Measurements from ENCODE around the gene SYCP1. TPM values are rescaled to one million over a fixed set of nuclear protein-coding genes. Genes with fewer than 3 reads are reported as not detected.
"Not testable (repeated sequence)": the region's sequence is repeated elsewhere in the genome, so short reads cannot be mapped to it uniquely, and the experiment has no call there.

Gene SYCP1
- polyA plus RNA-seq, 1 donor: not detected

- Histone ChIP-seq H3K27me3 (ENCODE audit: control insufficient read depth, insufficient read depth, low read length) (peaks cover 34% of the 10 kb centered on the region), H3K4me3 (ENCODE audit: low read length) (no peak overlapping the region), H3K27ac (ENCODE audit: low read length) (no peak overlapping the region), H3K36me3 (ENCODE audit: control insufficient read depth, insufficient read depth, low read length) (no peaks in the 10 kb centered on the region), H3K4me1 (ENCODE audit: control insufficient read depth, insufficient read depth, low read length) (peaks cover 4% of the 10 kb centered on the region), H3K9me3 (ENCODE audit: control insufficient read depth, low read depth, low read length) (peaks cover 4% of the 10 kb centered on the region)
- no peak for DNase-seq
- WGBS (ENCODE audit: insufficient coverage, low lambda C conversion rate): 100% methylated on average over 3 of the region's 15 CpGs
These were observed 1.1 kb upstream of the SYCP1 start for GRCh38 chr1:114853584-114853983.

- Histone ChIP-seq H3K9me3 (ENCODE audit: control insufficient read depth, low read depth, low read length) (no peaks in the 10 kb centered on the region), H3K4me1 (ENCODE audit: control insufficient read depth, insufficient read depth, low read length) (no peaks in the 10 kb centered on the region), H3K4me3 (ENCODE audit: low read length) (no peak overlapping the region), H3K27ac (ENCODE audit: low read length) (no peak overlapping the region), H3K27me3 (ENCODE audit: control insufficient read depth, insufficient read depth, low read length) (peaks cover 11% of the 10 kb centered on the region), H3K36me3 (ENCODE audit: control insufficient read depth, insufficient read depth, low read length) (no peaks in the 10 kb centered on the region)
- no peak for DNase-seq
- 95% methylated on average over 2 of the region's 3 CpGs for WGBS (ENCODE audit: insufficient coverage, low lambda C conversion rate)
These were observed 6.7 kb downstream of the SYCP1 start for GRCh38 chr1:114861384-114861783.

GRCh38 chr1:114892194-114892918, 37.7 kb downstream of the SYCP1 start:
- DNase-seq: no peak
- Histone ChIP-seq H3K27ac (ENCODE audit: low read length) (no peak overlapping the region), H3K4me3 (ENCODE audit: low read length) (no peak overlapping the region), H3K4me1 (ENCODE audit: control insufficient read depth, insufficient read depth, low read length) (no peaks in the 10 kb centered on the region), H3K27me3 (ENCODE audit: control insufficient read depth, insufficient read depth, low read length) (peaks cover 9% of the 10 kb centered on the region), H3K36me3 (ENCODE audit: control insufficient read depth, insufficient read depth, low read length) (no peaks in the 10 kb centered on the region), H3K9me3 (ENCODE audit: control insufficient read depth, low read depth, low read length) (no peaks in the 10 kb centered on the region)
- WGBS (ENCODE audit: insufficient coverage, low lambda C conversion rate): no CpG with 5 or more reads among the region's 11 CpGs

GRCh38 chr1:114896795-114897194, 42.1 kb downstream of the SYCP1 start:
- H3K4me3 ChIP-seq (ENCODE audit: low read length): no peak overlapping the region
- no peak overlapping the region for H3K27ac ChIP-seq (ENCODE audit: low read length)
- no peaks in the 10 kb centered on the region for H3K36me3 ChIP-seq (ENCODE audit: control insufficient read depth, insufficient read depth, low read length)
- no peaks in the 10 kb centered on the region for H3K4me1 ChIP-seq (ENCODE audit: control insufficient read depth, insufficient read depth, low read length)
- peaks cover 12% of the 10 kb centered on the region for H3K27me3 ChIP-seq (ENCODE audit: control insufficient read depth, insufficient read depth, low read length)
- H3K9me3 ChIP-seq (ENCODE audit: control insufficient read depth, low read depth, low read length): no peaks in the 10 kb centered on the region
- DNase-seq: no peak
- WGBS (ENCODE audit: insufficient coverage, low lambda C conversion rate): no CpG with 5 or more reads among the region's 3 CpGs

GRCh38 chr1:114901814-114902213, 47.2 kb downstream of the SYCP1 start:
- WGBS (ENCODE audit: insufficient coverage, low lambda C conversion rate): no CpG with 5 or more reads among the region's 9 CpGs
- H3K36me3 ChIP-seq (ENCODE audit: control insufficient read depth, insufficient read depth, low read length): no peaks in the 10 kb centered on the region

GRCh38 chr1:114902343-114902742, 47.7 kb downstream of the SYCP1 start:
- no peaks in the 10 kb centered on the region for H3K9me3 ChIP-seq (ENCODE audit: control insufficient read depth, low read depth, low read length)
- WGBS (ENCODE audit: insufficient coverage, low lambda C conversion rate): 60% methylated on average over 2 of the region's 7 CpGs
- no peak overlapping the region for H3K4me3 ChIP-seq (ENCODE audit: low read length)
- DNase-seq: no peak
- no peak overlapping the region for H3K27ac ChIP-seq (ENCODE audit: low read length)
- H3K4me1 ChIP-seq (ENCODE audit: control insufficient read depth, insufficient read depth, low read length): no peaks in the 10 kb centered on the region
- peaks cover 4% of the 10 kb centered on the region for H3K27me3 ChIP-seq (ENCODE audit: control insufficient read depth, insufficient read depth, low read length)
- no peaks in the 10 kb centered on the region for H3K36me3 ChIP-seq (ENCODE audit: control insufficient read depth, insufficient read depth, low read length)

More at GRCh38 chr1:114901814-114902213, 47.2 kb downstream of the SYCP1 start:
- Histone ChIP-seq H3K4me1 (ENCODE audit: control insufficient read depth, insufficient read depth, low read length) (no peaks in the 10 kb centered on the region), H3K9me3 (ENCODE audit: control insufficient read depth, low read depth, low read length) (no peaks in the 10 kb centered on the region), H3K4me3 (ENCODE audit: low read length) (no peak overlapping the region), H3K27me3 (ENCODE audit: control insufficient read depth, insufficient read depth, low read length) (peaks cover 4% of the 10 kb centered on the region), H3K27ac (ENCODE audit: low read length) (no peak overlapping the region)
- DNase-seq: no peak

- Histone ChIP-seq H3K27me3 (ENCODE audit: control insufficient read depth, insufficient read depth, low read length) (peaks cover 4% of the 10 kb centered on the region), H3K36me3 (ENCODE audit: control insufficient read depth, insufficient read depth, low read length) (no peaks in the 10 kb centered on the region), H3K27ac (ENCODE audit: low read length) (no peak overlapping the region), H3K4me3 (ENCODE audit: low read length) (no peak overlapping the region), H3K4me1 (ENCODE audit: control insufficient read depth, insufficient read depth, low read length) (no peaks in the 10 kb centered on the region), H3K9me3 (ENCODE audit: control insufficient read depth, low read depth, low read length) (no peaks in the 10 kb centered on the region)
- WGBS (ENCODE audit: insufficient coverage, low lambda C conversion rate): no CpG with 5 or more reads among the region's 1 CpG
- DNase-seq: no peak
These were observed 48.8 kb downstream of the SYCP1 start for GRCh38 chr1:114903480-114903879.

GRCh38 chr1:114915720-114916119, 61.1 kb downstream of the SYCP1 start:
- H3K4me1 ChIP-seq (ENCODE audit: control insufficient read depth, insufficient read depth, low read length); DNase-seq; H3K4me3 ChIP-seq (ENCODE audit: low read length); H3K36me3 ChIP-seq (ENCODE audit: control insufficient read depth, insufficient read depth, low read length); H3K27me3 ChIP-seq (ENCODE audit: control insufficient read depth, insufficient read depth, low read length); H3K9me3 ChIP-seq (ENCODE audit: control insufficient read depth, low read depth, low read length); H3K27ac ChIP-seq (ENCODE audit: low read length): not testable (repeated sequence)
- no CpG with 5 or more reads among the region's 4 CpGs for WGBS (ENCODE audit: insufficient coverage, low lambda C conversion rate)

- H3K27me3 ChIP-seq (ENCODE audit: control insufficient read depth, insufficient read depth, low read length): no peaks in the 10 kb centered on the region
- H3K36me3 ChIP-seq (ENCODE audit: control insufficient read depth, insufficient read depth, low read length): no peaks in the 10 kb centered on the region
- H3K4me1 ChIP-seq (ENCODE audit: control insufficient read depth, insufficient read depth, low read length): no peaks in the 10 kb centered on the region
- H3K27ac ChIP-seq (ENCODE audit: low read length): no peak overlapping the region
- no peak overlapping the region for H3K4me3 ChIP-seq (ENCODE audit: low read length)
- no peaks in the 10 kb centered on the region for H3K9me3 ChIP-seq (ENCODE audit: control insufficient read depth, low read depth, low read length)
- DNase-seq: no peak
These were observed 71.9 kb downstream of the SYCP1 start for GRCh38 chr1:114926607-114927006.

- WGBS (ENCODE audit: insufficient coverage, low lambda C conversion rate): 100% methylated on average over 1 of the region's 1 CpG
- Histone ChIP-seq H3K27ac (ENCODE audit: low read length) (no peak overlapping the region), H3K27me3 (ENCODE audit: control insufficient read depth, insufficient read depth, low read length) (no peaks in the 10 kb centered on the region), H3K4me1 (ENCODE audit: control insufficient read depth, insufficient read depth, low read length) (no peaks in the 10 kb centered on the region), H3K36me3 (ENCODE audit: control insufficient read depth, insufficient read depth, low read length) (no peaks in the 10 kb centered on the region), H3K4me3 (ENCODE audit: low read length) (no peak overlapping the region), H3K9me3 (ENCODE audit: control insufficient read depth, low read depth, low read length) (no peaks in the 10 kb centered on the region)
- DNase-seq: no peak
These were observed 72.7 kb downstream of the SYCP1 start for GRCh38 chr1:114927401-114927800.

- Histone ChIP-seq H3K4me3 (ENCODE audit: low read length) (no peak overlapping the region), H3K36me3 (ENCODE audit: control insufficient read depth, insufficient read depth, low read length) (no peaks in the 10 kb centered on the region), H3K4me1 (ENCODE audit: control insufficient read depth, insufficient read depth, low read length) (no peaks in the 10 kb centered on the region), H3K9me3 (ENCODE audit: control insufficient read depth, low read depth, low read length) (no peaks in the 10 kb centered on the region), H3K27ac (ENCODE audit: low read length) (no peak overlapping the region), H3K27me3 (ENCODE audit: control insufficient read depth, insufficient read depth, low read length) (no peaks in the 10 kb centered on the region)
- WGBS (ENCODE audit: insufficient coverage, low lambda C conversion rate): no CpG with 5 or more reads among the region's 1 CpG
- DNase-seq: peak; percentile 4 to 18
These were observed 101.9 kb downstream of the SYCP1 start for GRCh38 chr1:114956570-114956969.

All from large intestine (tissue), 3 donors.